H4 (cell line): Measurements from ENCODE around the gene JAZF1. TPM values are rescaled to one million over a fixed set of nuclear protein-coding genes. Genes with fewer than 3 reads are reported as not detected.

Source experiments
- DNase-seq: peaks from one replicate; pipeline ENCODE4 v3.0.0-alpha.2; 2015; ENCODE audit warnings: low spot score
- total RNA-seq: library from RNA; depleted of rRNA; stranded (reverse); fragments of >200 nt; shearing (Covaris generic); gene quantifications from 2 replicates; pipeline ENCODE4 v1.2.3, GENCODE V29; 2014

The JAZF1 gene
- total RNA-seq, 1 experiment from 2014 or later = 20.6 TPM

GRCh38 chr7:28008911-28009310, 171.7 kb downstream of the JAZF1 start:
- no peak for DNase-seq

GRCh38 chr7:28008171-28008570, 172.4 kb downstream of the JAZF1 start:
- no peak for DNase-seq

DNA sequence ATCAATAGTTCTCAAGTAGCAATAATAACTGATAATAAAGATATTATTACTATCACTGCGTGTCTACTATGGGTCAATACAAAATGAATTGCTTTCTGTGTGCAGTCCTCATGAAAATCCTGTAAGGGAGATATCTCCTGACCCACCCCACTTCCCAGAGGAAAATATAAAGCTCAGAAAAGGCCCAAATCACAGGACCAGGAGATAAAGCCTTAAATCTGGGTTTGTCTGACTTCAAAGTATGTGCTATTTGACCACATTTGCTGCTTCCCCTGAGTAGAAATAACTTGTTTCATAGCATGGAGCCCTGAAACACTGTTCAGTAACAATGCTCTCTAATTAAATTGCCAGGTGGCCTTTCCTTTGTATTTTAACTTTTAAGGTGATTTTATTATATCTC, 174.1 kb downstream of the JAZF1 start:
- DNase-seq = no peak

GRCh38 chr7:28005847-28006231, 174.8 kb downstream of the JAZF1 start:
- DNase-seq = no peak

- no peak for DNase-seq
These were observed 175.3 kb downstream of the JAZF1 start for GRCh38 chr7:28005075-28005846.

DNA sequence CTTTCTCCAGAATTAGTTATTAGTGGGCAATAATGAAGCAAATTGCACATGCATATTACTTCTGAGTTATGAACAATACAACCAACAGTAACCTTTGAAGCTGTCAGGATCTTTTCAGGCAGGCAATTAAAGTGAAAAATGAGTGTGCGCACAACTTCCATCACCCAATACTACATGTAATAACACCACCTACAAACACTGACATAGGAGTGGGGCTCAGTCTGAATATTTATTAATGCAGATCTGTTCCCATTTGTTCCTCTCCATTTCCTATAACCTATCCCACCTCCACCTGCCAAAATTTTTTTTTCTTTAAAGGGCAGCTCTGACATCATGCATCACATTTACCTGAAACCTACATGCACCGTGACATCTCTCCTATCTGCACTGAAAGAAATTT, 177.2 kb downstream of the JAZF1 start:
- no peak for DNase-seq

DNA sequence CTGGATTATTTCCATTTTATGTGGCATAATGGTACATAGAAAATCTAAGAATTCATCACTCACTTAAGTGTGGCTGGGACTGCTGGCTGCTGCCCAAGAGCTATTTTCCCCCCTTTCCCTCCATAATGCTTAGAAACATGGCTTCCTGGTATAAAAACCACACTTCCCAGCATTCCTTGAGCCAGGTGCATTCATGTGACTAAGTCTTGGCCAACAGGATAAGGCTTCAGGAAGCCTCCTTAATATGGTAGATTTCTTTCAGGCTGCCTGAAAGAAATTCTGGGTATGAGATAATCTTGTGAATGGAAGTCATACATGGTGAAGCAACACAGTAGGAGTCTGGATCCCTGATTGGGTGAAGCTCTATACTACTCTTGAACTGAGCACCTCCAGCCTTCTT, 178.0 kb downstream of the JAZF1 start:
- peak; percentile 68 for DNase-seq

DNA sequence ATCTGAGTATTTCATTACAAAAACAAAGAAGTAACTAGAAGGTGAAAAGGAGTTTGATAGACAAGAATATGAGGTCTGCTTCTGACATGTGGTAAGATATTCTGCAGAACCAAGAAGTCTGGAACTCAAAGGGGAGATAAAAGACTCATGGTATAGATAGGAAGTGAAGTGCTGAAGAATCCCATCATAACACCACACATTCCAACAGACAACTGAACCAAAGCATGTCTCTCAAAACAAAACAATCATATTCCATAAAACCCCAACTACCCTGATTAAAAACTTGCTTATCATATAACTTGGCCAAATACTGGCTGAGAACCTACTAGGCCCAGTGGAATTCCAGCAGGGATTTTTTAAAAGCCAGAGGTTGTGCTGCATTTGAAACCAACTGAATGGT, 178.7 kb downstream of the JAZF1 start:
- no peak for DNase-seq

DNA sequence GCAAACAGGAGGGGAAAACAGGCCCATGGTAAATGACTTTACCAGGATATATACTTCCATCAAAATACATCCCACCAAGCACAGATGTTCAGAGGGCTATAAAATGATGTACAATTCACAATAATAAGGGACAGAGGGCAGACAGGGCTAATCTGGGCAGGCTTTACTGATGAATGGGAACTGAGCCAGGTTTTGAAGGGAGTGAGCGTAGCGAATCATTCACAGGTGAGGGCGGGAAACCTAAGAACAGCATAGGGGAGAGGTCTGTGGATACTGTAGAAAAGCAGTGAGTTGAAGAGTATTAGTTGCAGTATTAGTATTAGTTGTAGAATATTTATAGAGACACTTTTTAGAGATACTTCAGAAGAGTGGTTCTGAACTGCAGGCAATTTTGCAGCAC, 180.8 kb downstream of the JAZF1 start:
- DNase-seq = no peak

DNA sequence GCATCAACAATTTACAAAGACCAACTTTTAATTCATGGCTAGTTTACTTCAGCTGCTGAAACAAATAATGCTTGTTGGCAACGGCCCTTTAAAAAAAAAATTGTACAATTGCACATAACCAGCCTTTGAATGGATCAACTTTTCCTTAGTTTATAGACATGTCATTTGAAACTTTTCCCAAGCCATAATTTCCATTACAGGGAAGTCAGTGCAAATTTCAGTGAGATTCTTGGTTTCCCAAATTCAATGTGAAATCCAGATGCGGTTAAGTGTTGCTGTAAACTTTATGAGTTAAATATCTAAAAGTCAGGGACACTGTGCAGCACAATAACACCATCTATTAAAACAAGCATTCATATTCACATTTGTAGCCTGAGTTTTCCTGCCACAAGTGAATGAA, 182.2 kb downstream of the JAZF1 start:
- no peak for DNase-seq

DNA sequence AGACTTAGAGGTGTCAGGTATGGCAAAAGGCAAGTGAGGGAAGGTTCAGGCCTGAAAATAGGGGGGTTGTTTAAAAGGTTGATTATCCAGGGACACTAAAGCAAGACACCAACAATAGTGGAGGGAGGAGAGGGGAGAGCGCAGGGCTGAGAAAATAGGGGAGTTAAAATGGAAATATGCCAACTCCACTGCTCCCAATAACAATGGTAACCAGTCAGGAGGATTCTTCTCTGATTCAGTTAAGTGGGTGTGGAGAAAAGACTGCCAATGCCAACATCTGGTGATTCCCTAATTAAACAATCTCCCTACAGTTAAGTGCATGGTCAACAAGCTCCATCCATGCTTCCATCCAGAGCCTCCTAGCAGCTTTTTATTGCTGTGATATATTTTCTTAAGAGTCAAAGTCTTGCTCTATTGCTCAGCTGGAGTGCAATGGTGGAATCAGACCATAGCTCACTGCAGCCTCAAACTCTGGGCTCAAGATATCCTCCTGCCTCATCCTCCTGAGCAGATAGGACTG, 183.3 kb downstream of the JAZF1 start:
- no peak for DNase-seq

- DNase-seq = no peak
These were observed 184.5 kb downstream of the JAZF1 start for GRCh38 chr7:27996141-27996540.

DNA sequence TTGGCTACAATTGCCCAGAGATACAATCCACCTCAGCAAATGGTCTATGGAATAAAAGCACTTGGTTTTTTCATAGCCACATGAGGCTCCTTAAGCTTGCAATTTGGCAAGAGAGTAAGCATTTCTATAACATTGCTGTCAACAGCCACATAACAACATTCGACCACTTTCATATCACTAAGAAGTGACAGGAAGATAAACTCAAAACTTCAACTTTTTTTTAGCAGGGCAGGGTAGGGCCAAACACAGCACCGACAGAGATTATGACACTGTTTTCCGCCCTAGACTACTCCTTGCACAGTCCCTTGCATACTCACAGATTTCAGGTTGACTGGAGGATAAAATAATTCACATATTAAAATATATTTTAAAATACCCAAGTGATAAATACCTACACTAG, 185.4 kb downstream of the JAZF1 start:
- DNase-seq = no peak

DNA sequence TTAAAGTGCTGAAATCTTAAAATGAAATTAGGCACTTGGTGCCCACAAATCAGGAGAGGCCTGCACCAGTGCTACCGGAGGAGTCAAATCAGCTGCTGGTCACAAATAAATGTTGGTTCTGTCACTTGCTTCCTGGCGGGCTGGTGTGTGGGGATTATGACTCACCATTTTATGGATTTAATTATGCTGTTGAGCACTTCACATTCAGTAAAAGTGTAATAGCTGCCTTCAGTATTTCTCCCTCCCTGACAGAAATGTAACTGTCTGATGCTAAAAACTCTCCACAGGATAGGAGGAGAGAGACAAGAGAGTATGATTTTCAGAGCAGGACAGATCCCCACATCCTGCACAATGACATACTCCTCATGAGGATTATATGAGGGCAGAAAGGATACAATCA, 186.0 kb downstream of the JAZF1 start:
- peak; percentile 87 for DNase-seq

GRCh38 chr7:27992755-27993493, 187.7 kb downstream of the JAZF1 start:
- no peak for DNase-seq

DNA sequence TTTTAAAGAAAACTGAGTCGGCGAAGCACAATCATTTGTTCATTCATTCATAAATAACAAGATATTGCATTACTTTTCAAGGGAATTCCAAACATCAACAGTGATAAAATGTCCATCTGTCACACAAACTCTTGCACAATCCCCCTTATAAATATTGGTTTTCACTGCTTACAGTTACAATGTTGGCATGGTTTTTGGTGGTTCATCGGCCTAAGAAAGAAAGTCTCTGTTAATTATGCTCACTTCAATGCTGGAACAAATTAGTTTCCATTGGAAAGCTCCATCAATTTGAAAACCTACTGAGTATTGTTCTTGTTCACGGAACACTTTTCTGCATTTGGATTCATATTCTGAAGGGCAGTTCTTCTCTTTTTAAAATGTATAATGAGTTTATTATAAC, 188.5 kb downstream of the JAZF1 start:
- no peak for DNase-seq

GRCh38 chr7:27991006-27991528, 189.5 kb downstream of the JAZF1 start:
- DNase-seq = no peak

GRCh38 chr7:27976531-27976930, 204.1 kb downstream of the JAZF1 start:
- DNase-seq = no peak

- no peak for DNase-seq
These were observed 207.0 kb downstream of the JAZF1 start for GRCh38 chr7:27973625-27974024.

GRCh38 chr7:27972276-27972675, 208.3 kb downstream of the JAZF1 start:
- no peak for DNase-seq

- DNase-seq = no peak
These were observed 209.3 kb downstream of the JAZF1 start for GRCh38 chr7:27971171-27971812.

DNA sequence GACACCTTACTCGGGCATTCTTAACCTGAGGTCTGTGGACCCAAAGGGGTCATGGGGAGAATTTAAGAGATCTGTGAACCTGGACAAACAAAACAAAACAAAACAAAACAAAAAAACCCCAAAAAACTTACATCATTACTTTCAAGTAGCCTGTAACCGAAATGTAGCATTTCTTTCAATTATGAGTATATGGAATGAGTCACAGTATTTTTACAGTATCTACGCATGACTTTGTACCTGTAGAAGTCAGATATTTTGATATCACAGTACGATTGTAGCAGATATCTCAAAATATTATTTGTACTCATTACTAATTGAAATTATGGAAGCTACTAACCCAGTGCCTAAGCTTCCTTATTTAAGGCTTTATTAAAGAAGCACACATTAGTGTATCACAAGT, 210.2 kb downstream of the JAZF1 start:
- no peak for DNase-seq
